ENCODE data around the gene MOV10L1.
"Not testable (repeated sequence)": the region's sequence is repeated elsewhere in the genome, so short reads cannot be mapped to it uniquely, and the experiment has no call there.

Gene MOV10L1

GRCh38 chr22:50168490-50169180 is 78.8 kb downstream of the MOV10L1 start:
- H3K36me3 ChIP-seq (ENCODE audit: control insufficient read depth in 4 of 4, insufficient read depth in 4 of 4, low read length in 3 of 4); H3K27ac ChIP-seq (ENCODE audit: insufficient read depth in 1 of 2, low read depth in 1 of 2, low read length in 2 of 2, poor library complexity in 1 of 2, severe bottlenecking in 2 of 2); DNase-seq; H3K9me3 ChIP-seq (ENCODE audit: control extremely low read depth in 1 of 5, control insufficient read depth in 4 of 5, insufficient read depth in 2 of 5, low read depth in 1 of 5, low read length in 4 of 5); POLR2A ChIA-PET; CTCF ChIA-PET: not testable (repeated sequence)
- peaks cover 0 to 33% (median 27%) of the 10 kb centered on the region in 4 experiments for H3K4me1 ChIP-seq (ENCODE audit: control extremely low read depth in 1 of 4, control insufficient read depth in 4 of 4, insufficient read depth in 4 of 4, low read length in 3 of 4)
- H3K27me3 ChIP-seq (replicated peaks in 2 of 5; ENCODE audit: control insufficient read depth in 4 of 5, insufficient read depth in 5 of 5, low read length in 4 of 5) = peaks cover 0 to 13% (median 7%) of the 10 kb centered on the region in 5 experiments
- H3K4me3 ChIP-seq (ENCODE audit: control insufficient read depth in 1 of 7, extremely low read depth in 1 of 7, insufficient read depth in 4 of 7, low read depth in 2 of 7, low read length in 6 of 7) = peak overlapping the region in 1 of 7 experiments; percentile 48
- no CpG with 5 or more reads among the region's 5 CpGs for WGBS (ENCODE audit: insufficient coverage)

- POLR2A ChIA-PET = no interaction called here
- CTCF ChIA-PET = no interaction called here
- Histone ChIP-seq H3K27me3 (replicated peaks in 2 of 5; ENCODE audit: control insufficient read depth in 4 of 5, insufficient read depth in 5 of 5, low read length in 4 of 5) (peaks cover 0 to 13% (median 7%) of the 10 kb centered on the region in 5 experiments), H3K36me3 (ENCODE audit: control insufficient read depth in 4 of 4, insufficient read depth in 4 of 4, low read length in 3 of 4) (no peaks in the 10 kb centered on the region), H3K4me3 (ENCODE audit: control insufficient read depth in 1 of 7, extremely low read depth in 1 of 7, insufficient read depth in 4 of 7, low read depth in 2 of 7, low read length in 6 of 7) (peak overlapping the region in 4 of 7 experiments; percentile 46 to 64 (median 56)), H3K9me3 (ENCODE audit: control extremely low read depth in 1 of 5, control insufficient read depth in 4 of 5, insufficient read depth in 2 of 5, low read depth in 1 of 5, low read length in 4 of 5) (no peaks in the 10 kb centered on the region), H3K27ac (ENCODE audit: insufficient read depth in 1 of 2, low read depth in 1 of 2, low read length in 2 of 2, poor library complexity in 1 of 2, severe bottlenecking in 2 of 2) (no peak overlapping the region), H3K4me1 (ENCODE audit: control extremely low read depth in 1 of 4, control insufficient read depth in 4 of 4, insufficient read depth in 4 of 4, low read length in 3 of 4) (peaks cover 0 to 38% (median 31%) of the 10 kb centered on the region in 4 experiments)
- no peak for DNase-seq
- 24% methylated on average over 17 of the region's 36 CpGs for WGBS (ENCODE audit: insufficient coverage)
Observed at GRCh38 chr22:50169181-50169759, 79.5 kb downstream of the MOV10L1 start.

DNA sequence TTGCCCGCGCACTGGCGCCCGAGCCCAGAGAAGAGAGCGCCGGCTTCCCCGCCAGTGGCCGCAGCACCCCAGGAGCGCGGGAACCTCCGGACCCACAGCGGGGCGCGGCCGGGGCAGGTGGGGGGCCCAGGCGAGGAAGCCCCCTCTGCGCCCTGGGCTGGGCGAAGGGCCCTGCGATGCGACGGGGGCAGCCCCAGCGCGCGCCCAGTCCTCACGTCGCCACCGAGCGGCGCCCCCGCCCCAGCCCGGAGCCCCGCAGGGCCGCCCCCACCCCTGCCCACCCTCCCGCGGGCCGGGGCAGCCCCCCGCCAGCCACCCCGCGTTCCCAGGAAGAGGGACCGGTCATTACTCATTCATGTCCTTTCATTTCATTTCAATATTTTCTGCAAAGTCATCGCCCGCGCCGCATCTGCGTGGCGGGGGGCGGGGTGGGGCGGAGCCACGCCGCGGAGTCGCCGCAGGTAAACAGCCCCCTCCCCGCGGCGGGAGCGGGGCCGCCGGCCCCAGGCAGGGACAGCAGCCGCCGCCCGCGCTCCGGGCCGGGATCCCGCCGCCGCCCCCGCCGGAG is 80.1 kb downstream of the MOV10L1 start:
- Histone ChIP-seq H3K27ac (ENCODE audit: insufficient read depth in 1 of 2, low read depth in 1 of 2, low read length in 2 of 2, poor library complexity in 1 of 2, severe bottlenecking in 2 of 2) (no peak overlapping the region), H3K27me3 (replicated peaks in 2 of 5; ENCODE audit: control insufficient read depth in 4 of 5, insufficient read depth in 5 of 5, low read length in 4 of 5) (peaks cover 0 to 13% (median 7%) of the 10 kb centered on the region in 5 experiments), H3K4me3 (ENCODE audit: control insufficient read depth in 1 of 7, extremely low read depth in 1 of 7, insufficient read depth in 4 of 7, low read depth in 2 of 7, low read length in 6 of 7) (peak overlapping the region in 6 of 7 experiments; percentile 34 to 64 (median 47)), H3K4me1 (ENCODE audit: control extremely low read depth in 1 of 4, control insufficient read depth in 4 of 4, insufficient read depth in 4 of 4, low read length in 3 of 4) (peaks cover 0 to 38% (median 31%) of the 10 kb centered on the region in 4 experiments), H3K9me3 (ENCODE audit: control extremely low read depth in 1 of 5, control insufficient read depth in 4 of 5, insufficient read depth in 2 of 5, low read depth in 1 of 5, low read length in 4 of 5) (no peaks in the 10 kb centered on the region), H3K36me3 (ENCODE audit: control insufficient read depth in 4 of 4, insufficient read depth in 4 of 4, low read length in 3 of 4) (no peaks in the 10 kb centered on the region)
- under 1% methylated on average over 52 of the region's 70 CpGs for WGBS (ENCODE audit: insufficient coverage)
- peak; percentile 70 to 91 (median 91) for DNase-seq
- CTCF ChIA-PET = no interaction called here
- POLR2A ChIA-PET = interaction anchor here (1.8 to 2.0 kb wide), 2 partner anchors 15 to 22 kb away, joined by 7 to 11 read pairs; no protein-coding TSS in a partner anchor

- H3K36me3 ChIP-seq (ENCODE audit: control insufficient read depth in 4 of 4, insufficient read depth in 4 of 4, low read length in 3 of 4) = no peaks in the 10 kb centered on the region
- ChIA-PET CTCF (interaction anchor here (0.8 to 1.4 kb wide), 2 partner anchors 20 to 66 kb away, joined by 4 read pairs; no protein-coding TSS in a partner anchor), POLR2A (interaction anchor here (1.8 to 2.0 kb wide), 2 partner anchors 14 to 21 kb away, joined by 7 to 11 read pairs; no protein-coding TSS in a partner anchor)
- no peaks in the 10 kb centered on the region for H3K9me3 ChIP-seq (ENCODE audit: control extremely low read depth in 1 of 5, control insufficient read depth in 4 of 5, insufficient read depth in 2 of 5, low read depth in 1 of 5, low read length in 4 of 5)
- H3K27me3 ChIP-seq (replicated peaks in 2 of 5; ENCODE audit: control insufficient read depth in 4 of 5, insufficient read depth in 5 of 5, low read length in 4 of 5) = peaks cover 0 to 13% (median 9%) of the 10 kb centered on the region in 5 experiments
- peak within 1 kb of the TSS; percentile 27 to 78 (median 48) for H3K4me3 ChIP-seq (ENCODE audit: control insufficient read depth in 1 of 7, extremely low read depth in 1 of 7, insufficient read depth in 4 of 7, low read depth in 2 of 7, low read length in 6 of 7)
- DNase-seq = no peak
- WGBS (ENCODE audit: insufficient coverage) = 23% methylated on average over 65 of the region's 105 CpGs
- H3K4me1 ChIP-seq (ENCODE audit: control extremely low read depth in 1 of 4, control insufficient read depth in 4 of 4, insufficient read depth in 4 of 4, low read length in 3 of 4) = peaks cover 0 to 38% (median 31%) of the 10 kb centered on the region in 4 experiments
- H3K27ac ChIP-seq (ENCODE audit: insufficient read depth in 1 of 2, low read depth in 1 of 2, low read length in 2 of 2, poor library complexity in 1 of 2, severe bottlenecking in 2 of 2) = no peak within 1 kb of the TSS
Observed at GRCh38 chr22:50170453-50171318, 80.9 kb downstream of the MOV10L1 start, which contains the start of gene PANX2. Gene PANX2 (plus strand): TSS chr22:50170731. CDS start chr22:50170731, 0 bp downstream.

DNA sequence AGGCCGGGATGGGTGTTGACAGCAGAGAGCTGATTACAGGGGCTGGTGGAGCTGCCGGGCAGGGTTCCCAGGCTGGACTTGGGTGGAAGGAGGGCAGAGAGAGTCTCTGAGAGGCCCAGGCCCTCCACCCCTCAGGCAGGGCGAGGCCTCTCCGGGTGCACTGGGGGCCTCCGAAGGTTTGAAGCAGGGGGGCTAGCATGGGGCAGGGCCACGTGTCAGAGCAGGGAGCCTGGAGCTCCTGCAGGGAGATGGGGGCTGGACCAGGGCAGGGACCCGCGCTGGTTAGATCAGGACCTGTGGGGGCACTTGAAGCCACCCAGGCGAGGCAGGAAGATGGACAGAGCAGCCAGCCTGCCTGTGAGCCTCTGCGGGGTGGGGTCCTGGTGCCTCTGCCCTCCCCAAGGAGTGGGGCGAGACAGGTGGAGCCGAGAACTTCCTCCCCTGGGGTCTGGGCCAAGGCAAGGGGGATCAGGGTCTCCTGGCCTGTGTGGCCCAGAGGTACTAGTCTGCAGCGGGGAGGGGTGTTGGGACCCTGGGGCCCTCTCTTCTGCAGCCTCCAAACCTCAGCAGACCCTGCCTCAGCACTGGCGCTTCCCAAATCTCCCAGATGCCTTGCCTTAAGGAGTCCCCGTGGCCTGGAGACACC is 81.6 kb downstream of the MOV10L1 start:
- ChIA-PET CTCF (interaction anchor here (0.8 to 1.4 kb wide), 2 partner anchors 20 to 66 kb away, joined by 4 read pairs; no protein-coding TSS in a partner anchor), POLR2A (interaction anchor here (1.8 to 2.0 kb wide), 2 partner anchors 13 to 20 kb away, joined by 7 to 11 read pairs; no protein-coding TSS in a partner anchor)
- H3K27ac ChIP-seq (ENCODE audit: insufficient read depth in 1 of 2, low read depth in 1 of 2, low read length in 2 of 2, poor library complexity in 1 of 2, severe bottlenecking in 2 of 2) = no peak overlapping the region
- peaks cover 0 to 13% (median 9%) of the 10 kb centered on the region in 5 experiments for H3K27me3 ChIP-seq (replicated peaks in 2 of 5; ENCODE audit: control insufficient read depth in 4 of 5, insufficient read depth in 5 of 5, low read length in 4 of 5)
- peaks cover 0 to 38% (median 31%) of the 10 kb centered on the region in 4 experiments for H3K4me1 ChIP-seq (ENCODE audit: control extremely low read depth in 1 of 4, control insufficient read depth in 4 of 4, insufficient read depth in 4 of 4, low read length in 3 of 4)
- H3K9me3 ChIP-seq (ENCODE audit: control extremely low read depth in 1 of 5, control insufficient read depth in 4 of 5, insufficient read depth in 2 of 5, low read depth in 1 of 5, low read length in 4 of 5) = no peaks in the 10 kb centered on the region
- WGBS (ENCODE audit: insufficient coverage) = 95% methylated on average over 14 of the region's 15 CpGs
- H3K4me3 ChIP-seq (ENCODE audit: control insufficient read depth in 1 of 7, extremely low read depth in 1 of 7, insufficient read depth in 4 of 7, low read depth in 2 of 7, low read length in 6 of 7) = peak overlapping the region in 3 of 7 experiments; percentile 43 to 78 (median 60)
- no peaks in the 10 kb centered on the region for H3K36me3 ChIP-seq (ENCODE audit: control insufficient read depth in 4 of 4, insufficient read depth in 4 of 4, low read length in 3 of 4)
- no peak for DNase-seq

DNA sequence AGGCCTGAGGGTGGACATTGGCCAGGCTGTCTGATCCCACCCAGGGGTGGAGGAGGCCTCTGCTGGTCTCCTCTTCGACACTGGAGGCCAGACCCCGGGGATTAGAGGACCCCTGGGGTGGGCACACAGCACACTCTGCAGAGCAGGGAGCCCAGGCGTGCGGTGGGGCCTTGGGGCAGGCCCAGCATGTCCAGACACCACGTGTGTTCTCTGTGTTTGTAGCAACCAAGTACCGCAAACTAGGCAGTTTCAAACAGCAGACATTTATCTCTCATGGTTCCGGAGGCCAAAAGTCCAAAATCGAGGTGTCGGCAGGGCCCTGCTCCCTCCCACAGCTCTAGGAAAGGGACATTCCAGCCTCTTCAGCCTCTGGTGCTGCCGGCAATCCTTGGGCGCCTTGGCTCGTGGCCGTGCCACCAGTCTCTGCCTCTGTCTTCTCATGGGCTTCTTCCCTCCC is 82.2 kb downstream of the MOV10L1 start:
- Histone ChIP-seq H3K36me3 (ENCODE audit: control insufficient read depth in 4 of 4, insufficient read depth in 4 of 4, low read length in 3 of 4) (no peaks in the 10 kb centered on the region), H3K4me1 (ENCODE audit: control extremely low read depth in 1 of 4, control insufficient read depth in 4 of 4, insufficient read depth in 4 of 4, low read length in 3 of 4) (peaks cover 0 to 38% (median 31%) of the 10 kb centered on the region in 4 experiments), H3K9me3 (ENCODE audit: control extremely low read depth in 1 of 5, control insufficient read depth in 4 of 5, insufficient read depth in 2 of 5, low read depth in 1 of 5, low read length in 4 of 5) (no peaks in the 10 kb centered on the region), H3K27me3 (replicated peaks in 2 of 5; ENCODE audit: control insufficient read depth in 4 of 5, insufficient read depth in 5 of 5, low read length in 4 of 5) (peaks cover 0 to 13% (median 9%) of the 10 kb centered on the region in 5 experiments), H3K27ac (ENCODE audit: insufficient read depth in 1 of 2, low read depth in 1 of 2, low read length in 2 of 2, poor library complexity in 1 of 2, severe bottlenecking in 2 of 2) (no peak overlapping the region), H3K4me3 (ENCODE audit: control insufficient read depth in 1 of 7, extremely low read depth in 1 of 7, insufficient read depth in 4 of 7, low read depth in 2 of 7, low read length in 6 of 7) (no peak overlapping the region)
- ChIA-PET CTCF (no interaction called here), POLR2A (interaction anchor here (1.8 to 2.0 kb wide), 2 partner anchors 13 to 19 kb away, joined by 7 to 11 read pairs; no protein-coding TSS in a partner anchor)
- 87% methylated on average over 11 of the region's 13 CpGs for WGBS (ENCODE audit: insufficient coverage)
- no peak for DNase-seq
